ENCODE results near the gene GIGYF2. TPM values are rescaled to one million over a fixed set of nuclear protein-coding genes. Genes with fewer than 3 reads are reported as not detected.

The GIGYF2 gene
- total and polyA plus RNA-seq, 2 of the 13 experiments (the other 11 are each of a cell fraction or from before 2014, with no cell fraction given) = 44.9 to 73.5 TPM

DNA sequence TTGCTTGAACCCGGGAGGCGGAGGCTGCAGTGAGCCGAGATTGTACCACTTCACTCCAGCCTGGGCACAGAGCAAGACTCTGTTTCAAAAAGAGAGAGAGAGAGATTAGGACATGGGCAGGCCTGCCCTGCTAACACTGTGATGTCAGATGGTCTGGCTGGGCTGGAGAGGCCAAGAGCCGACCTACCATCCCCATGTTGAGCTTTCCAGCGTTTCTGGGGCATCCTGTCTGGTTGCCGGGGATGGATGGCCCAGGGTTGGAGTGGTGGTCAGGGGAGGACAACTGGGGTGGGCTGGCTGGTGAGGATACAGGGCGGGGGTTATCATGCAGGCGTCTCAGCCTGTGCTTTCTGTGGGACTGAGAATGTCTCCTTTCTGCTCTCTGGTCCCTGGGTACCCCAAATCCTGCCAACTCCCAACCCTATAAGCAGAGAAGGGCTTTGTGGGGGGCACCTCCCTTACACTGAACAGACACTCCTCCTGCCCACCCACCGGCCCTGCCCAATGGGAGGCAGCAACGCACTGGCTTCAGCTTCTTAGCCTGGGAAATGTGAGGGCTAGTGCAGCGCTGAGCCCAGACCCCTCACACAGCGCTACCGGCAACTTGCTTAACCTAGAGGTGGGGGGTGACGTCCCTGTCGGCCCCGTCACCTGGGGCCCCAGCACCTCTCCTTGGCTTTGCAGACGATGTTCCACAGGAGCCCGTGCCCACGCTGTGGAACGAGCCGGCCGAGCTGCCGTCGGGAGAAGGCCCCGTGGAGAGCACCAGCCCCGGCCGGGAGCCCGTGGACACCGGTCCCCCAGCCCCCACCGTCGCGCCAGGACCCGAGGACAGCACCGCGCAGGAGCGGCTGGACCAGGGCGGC lies 178.4 kb downstream of the GIGYF2 start (continued):
- TF ChIP-seq, protein P1, sequence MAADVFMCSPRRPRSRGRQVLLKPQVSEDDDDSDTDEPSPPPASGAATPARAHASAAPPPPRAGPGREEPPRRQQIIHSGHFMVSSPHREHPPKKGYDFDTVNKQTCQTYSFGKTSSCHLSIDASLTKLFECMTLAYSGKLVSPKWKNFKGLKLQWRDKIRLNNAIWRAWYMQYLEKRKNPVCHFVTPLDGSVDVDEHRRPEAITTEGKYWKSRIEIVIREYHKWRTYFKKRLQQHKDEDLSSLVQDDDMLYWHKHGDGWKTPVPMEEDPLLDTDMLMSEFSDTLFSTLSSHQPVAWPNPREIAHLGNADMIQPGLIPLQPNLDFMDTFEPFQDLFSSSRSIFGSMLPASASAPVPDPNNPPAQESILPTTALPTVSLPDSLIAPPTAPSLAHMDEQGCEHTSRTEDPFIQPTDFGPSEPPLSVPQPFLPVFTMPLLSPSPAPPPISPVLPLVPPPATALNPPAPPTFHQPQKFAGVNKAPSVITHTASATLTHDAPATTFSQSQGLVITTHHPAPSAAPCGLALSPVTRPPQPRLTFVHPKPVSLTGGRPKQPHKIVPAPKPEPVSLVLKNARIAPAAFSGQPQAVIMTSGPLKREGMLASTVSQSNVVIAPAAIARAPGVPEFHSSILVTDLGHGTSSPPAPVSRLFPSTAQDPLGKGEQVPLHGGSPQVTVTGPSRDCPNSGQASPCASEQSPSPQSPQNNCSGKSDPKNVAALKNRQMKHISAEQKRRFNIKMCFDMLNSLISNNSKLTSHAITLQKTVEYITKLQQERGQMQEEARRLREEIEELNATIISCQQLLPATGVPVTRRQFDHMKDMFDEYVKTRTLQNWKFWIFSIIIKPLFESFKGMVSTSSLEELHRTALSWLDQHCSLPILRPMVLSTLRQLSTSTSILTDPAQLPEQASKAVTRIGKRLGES (CRISPR knock-in tag; IDR thresholded peaks at IDR 0.05; ENCODE audit: borderline replicate concordance) = no peak
- TF ChIP-seq YY1 (IDR thresholded peaks at IDR 0.05; ENCODE audit: insufficient read depth, insufficient replicate concordance, low read depth, low read length) = no peak
- TF ChIP-seq MXD4 (CRISPR knock-in tag; IDR thresholded peaks at IDR 0.05) = no peak; the same call in 1 of the 2 replicates
- TF ChIP-seq, protein P2, sequence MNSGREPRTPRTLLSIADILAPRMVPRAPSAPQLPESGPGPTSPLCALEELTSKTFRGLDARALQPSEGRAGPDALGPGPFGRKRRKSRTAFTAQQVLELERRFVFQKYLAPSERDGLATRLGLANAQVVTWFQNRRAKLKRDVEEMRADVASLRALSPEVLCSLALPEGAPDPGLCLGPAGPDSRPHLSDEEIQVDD (CRISPR knock-in tag; IDR thresholded peaks at IDR 0.05; ENCODE audit: borderline replicate concordance) = no peak
- TF ChIP-seq, protein P3, sequence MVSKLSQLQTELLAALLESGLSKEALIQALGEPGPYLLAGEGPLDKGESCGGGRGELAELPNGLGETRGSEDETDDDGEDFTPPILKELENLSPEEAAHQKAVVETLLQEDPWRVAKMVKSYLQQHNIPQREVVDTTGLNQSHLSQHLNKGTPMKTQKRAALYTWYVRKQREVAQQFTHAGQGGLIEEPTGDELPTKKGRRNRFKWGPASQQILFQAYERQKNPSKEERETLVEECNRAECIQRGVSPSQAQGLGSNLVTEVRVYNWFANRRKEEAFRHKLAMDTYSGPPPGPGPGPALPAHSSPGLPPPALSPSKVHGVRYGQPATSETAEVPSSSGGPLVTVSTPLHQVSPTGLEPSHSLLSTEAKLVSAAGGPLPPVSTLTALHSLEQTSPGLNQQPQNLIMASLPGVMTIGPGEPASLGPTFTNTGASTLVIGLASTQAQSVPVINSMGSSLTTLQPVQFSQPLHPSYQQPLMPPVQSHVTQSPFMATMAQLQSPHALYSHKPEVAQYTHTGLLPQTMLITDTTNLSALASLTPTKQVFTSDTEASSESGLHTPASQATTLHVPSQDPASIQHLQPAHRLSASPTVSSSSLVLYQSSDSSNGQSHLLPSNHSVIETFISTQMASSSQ (IDR thresholded peaks at IDR 0.05; ENCODE audit: low read depth) = no peak
- TF ChIP-seq, protein P3 (CRISPR knock-in tag; IDR thresholded peaks at IDR 0.05; ENCODE audit: borderline replicate concordance) = no peak; the same call in 1 of the 2 replicates
- TF ChIP-seq CHD2 (IDR thresholded peaks at IDR 0.05; ENCODE audit: low read depth, low read length) = no peak
- TF ChIP-seq ZNF292 (CRISPR knock-in tag; IDR thresholded peaks at IDR 0.05; ENCODE audit: borderline replicate concordance, low read depth) = no peak
- TF ChIP-seq RBAK (CRISPR knock-in tag; IDR thresholded peaks at IDR 0.05) = no peak
- TF ChIP-seq, protein P4, sequence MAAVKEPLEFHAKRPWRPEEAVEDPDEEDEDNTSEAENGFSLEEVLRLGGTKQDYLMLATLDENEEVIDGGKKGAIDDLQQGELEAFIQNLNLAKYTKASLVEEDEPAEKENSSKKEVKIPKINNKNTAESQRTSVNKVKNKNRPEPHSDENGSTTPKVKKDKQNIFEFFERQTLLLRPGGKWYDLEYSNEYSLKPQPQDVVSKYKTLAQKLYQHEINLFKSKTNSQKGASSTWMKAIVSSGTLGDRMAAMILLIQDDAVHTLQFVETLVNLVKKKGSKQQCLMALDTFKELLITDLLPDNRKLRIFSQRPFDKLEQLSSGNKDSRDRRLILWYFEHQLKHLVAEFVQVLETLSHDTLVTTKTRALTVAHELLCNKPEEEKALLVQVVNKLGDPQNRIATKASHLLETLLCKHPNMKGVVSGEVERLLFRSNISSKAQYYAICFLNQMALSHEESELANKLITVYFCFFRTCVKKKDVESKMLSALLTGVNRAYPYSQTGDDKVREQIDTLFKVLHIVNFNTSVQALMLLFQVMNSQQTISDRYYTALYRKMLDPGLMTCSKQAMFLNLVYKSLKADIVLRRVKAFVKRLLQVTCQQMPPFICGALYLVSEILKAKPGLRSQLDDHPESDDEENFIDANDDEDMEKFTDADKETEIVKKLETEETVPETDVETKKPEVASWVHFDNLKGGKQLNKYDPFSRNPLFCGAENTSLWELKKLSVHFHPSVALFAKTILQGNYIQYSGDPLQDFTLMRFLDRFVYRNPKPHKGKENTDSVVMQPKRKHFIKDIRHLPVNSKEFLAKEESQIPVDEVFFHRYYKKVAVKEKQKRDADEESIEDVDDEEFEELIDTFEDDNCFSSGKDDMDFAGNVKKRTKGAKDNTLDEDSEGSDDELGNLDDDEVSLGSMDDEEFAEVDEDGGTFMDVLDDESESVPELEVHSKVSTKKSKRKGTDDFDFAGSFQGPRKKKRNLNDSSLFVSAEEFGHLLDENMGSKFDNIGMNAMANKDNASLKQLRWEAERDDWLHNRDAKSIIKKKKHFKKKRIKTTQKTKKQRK (IDR thresholded peaks at IDR 0.05; ENCODE audit: low read length) = no peak
- TF ChIP-seq HNF4A (CRISPR knock-in tag; IDR thresholded peaks at IDR 0.05) = no peak
- no peak for TF ChIP-seq FLYWCH1 (CRISPR knock-in tag; IDR thresholded peaks at IDR 0.05)
- no peak for TF ChIP-seq XBP1 (CRISPR knock-in tag; IDR thresholded peaks at IDR 0.05)
- no peak for TF ChIP-seq ZNF264 (CRISPR knock-in tag; IDR thresholded peaks at IDR 0.05)
- TF ChIP-seq PAF1 (CRISPR knock-in tag; IDR thresholded peaks at IDR 0.05) = no peak
- TF ChIP-seq, protein P5, sequence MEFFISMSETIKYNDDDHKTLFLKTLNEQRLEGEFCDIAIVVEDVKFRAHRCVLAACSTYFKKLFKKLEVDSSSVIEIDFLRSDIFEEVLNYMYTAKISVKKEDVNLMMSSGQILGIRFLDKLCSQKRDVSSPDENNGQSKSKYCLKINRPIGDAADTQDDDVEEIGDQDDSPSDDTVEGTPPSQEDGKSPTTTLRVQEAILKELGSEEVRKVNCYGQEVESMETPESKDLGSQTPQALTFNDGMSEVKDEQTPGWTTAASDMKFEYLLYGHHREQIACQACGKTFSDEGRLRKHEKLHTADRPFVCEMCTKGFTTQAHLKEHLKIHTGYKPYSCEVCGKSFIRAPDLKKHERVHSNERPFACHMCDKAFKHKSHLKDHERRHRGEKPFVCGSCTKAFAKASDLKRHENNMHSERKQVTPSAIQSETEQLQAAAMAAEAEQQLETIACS (CRISPR knock-in tag; IDR thresholded peaks at IDR 0.05) = no peak
- TF ChIP-seq ZNF772 (CRISPR knock-in tag; IDR thresholded peaks at IDR 0.05) = no peak
